Measurements from ENCODE around the gene KCNQ1OT1. TPM values are rescaled to one million over a fixed set of nuclear protein-coding genes. Genes with fewer than 3 reads are reported as not detected.
A peak's percentile ranks its signal among the peaks of the same experiment; 100 is the strongest.

Gene KCNQ1OT1
- total RNA-seq, 4 donors from 2014 or later, result 6.3 to 8.0 (median 7.7) TPM

DNA sequence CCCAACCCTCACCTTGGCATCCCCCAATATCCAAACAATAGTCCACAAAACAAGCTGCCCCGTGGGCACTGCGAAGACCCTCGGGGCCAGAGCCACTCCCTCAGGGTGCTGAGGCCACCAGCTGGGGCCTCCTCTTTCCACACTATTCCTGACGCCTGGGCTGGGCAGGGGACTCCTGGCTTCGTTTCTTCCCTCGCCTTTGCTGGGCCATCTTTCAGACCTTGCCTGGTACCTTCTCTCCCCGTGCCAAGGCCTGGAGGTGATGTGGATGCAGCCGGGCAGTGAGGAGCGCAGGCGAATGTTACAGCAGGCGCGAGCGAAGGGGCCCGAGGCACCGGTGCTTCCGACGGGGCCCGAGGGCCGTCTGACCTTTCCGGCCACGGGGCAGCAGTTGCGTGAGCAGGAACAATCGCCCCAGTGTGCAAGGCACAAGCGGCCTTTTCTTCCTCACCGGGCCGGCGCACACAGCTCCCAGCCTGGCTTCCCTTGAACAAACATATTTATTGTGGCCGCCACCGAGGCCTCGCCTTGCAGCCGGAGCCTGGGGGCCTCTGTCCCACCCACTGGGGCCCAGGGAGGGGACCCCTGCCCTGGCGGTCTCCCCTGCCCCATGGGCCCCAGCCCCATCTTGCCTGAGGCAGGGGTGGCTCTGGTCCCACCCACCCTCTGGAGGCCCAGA, 32.6 kb upstream of the KCNQ1OT1 start:
- Histone ChIP-seq H3K27ac (peak overlapping the region; percentile 65 to 88 (median 77)), H3K36me3 (no peaks in the 10 kb centered on the region), H3K27me3 (no peaks in the 10 kb centered on the region), H3K4me3 (no peak overlapping the region), H3K9me3 (no peaks in the 10 kb centered on the region), H3K4me1 (peaks cover 0 to 73% (median 39%) of the 10 kb centered on the region in 4 donors)
- no peak for DNase-seq (ENCODE audit: low spot score in 2 of 2)
- TF ChIP-seq EP300 (IDR thresholded peaks at IDR 0.05) (peak; percentile 51 to 87), POLR2A (IDR thresholded peaks at IDR 0.05) (no peak)
- 49 to 68% methylated on average over 31 to 32 of the region's 32 CpGs for WGBS, 2 donors

DNA sequence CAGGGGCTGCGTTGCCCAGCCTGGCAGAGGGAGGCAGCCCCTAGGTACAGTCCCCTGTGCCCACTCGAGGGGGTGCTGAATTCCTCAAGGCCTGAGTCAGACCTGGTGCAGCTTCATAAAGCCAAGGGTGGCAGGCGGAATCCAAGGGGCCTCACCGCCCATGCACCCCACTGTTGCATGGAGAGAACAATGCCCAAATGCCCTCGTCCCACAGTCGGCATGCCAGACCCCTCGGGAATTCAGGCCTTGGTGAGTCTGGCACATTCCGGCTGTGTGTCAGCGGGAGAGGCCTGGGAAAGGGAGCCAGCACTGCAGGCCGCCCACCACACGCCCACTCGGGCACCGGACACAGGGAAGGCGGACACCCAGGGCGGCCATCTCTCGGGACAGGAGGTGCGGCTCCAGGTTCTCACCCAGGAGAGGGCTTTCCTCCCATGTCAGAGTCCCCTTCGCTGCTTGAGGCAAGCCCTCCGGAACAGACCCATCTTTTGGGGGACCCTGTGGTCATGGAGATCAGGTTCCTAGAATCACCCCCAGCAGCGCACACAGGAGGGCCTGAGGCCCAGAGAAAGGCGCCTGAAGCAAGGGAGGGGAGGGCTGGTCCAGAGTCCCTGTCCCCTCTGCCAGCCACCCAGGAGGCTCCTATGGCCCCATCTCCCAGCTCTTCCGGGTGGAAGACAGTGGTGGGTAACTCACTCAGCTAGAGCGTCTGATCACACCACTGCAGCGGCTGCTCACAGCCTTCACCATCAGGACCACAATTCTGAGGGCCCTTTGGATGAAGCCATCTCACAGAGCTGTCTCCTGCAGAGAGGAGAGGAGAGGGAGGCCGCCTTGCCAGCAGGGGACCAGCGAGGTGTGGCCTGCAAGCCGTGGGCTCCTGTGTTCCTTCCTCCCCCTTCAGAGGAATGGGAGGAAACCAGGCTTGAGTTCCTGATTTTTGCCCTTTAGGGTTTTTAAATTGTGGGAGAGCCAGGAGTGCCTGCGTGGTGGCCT, 31.6 kb upstream of the KCNQ1OT1 start:
- Histone ChIP-seq H3K36me3 (no peaks in the 10 kb centered on the region), H3K4me1 (peaks cover 0 to 76% (median 43%) of the 10 kb centered on the region in 4 donors), H3K9me3 (no peaks in the 10 kb centered on the region), H3K4me3 (no peak overlapping the region), H3K27ac (peak overlapping the region; percentile 65 to 88 (median 77)), H3K27me3 (no peaks in the 10 kb centered on the region)
- 57 to 63% methylated on average over 15 to 27 of the region's 28 CpGs for WGBS, 2 donors
- no peak for DNase-seq (ENCODE audit: low spot score in 2 of 2)
- no peak for TF ChIP-seq POLR2A (IDR thresholded peaks at IDR 0.05)
- peak; percentile 19 to 30 for TF ChIP-seq EP300 (IDR thresholded peaks at IDR 0.05)

DNA sequence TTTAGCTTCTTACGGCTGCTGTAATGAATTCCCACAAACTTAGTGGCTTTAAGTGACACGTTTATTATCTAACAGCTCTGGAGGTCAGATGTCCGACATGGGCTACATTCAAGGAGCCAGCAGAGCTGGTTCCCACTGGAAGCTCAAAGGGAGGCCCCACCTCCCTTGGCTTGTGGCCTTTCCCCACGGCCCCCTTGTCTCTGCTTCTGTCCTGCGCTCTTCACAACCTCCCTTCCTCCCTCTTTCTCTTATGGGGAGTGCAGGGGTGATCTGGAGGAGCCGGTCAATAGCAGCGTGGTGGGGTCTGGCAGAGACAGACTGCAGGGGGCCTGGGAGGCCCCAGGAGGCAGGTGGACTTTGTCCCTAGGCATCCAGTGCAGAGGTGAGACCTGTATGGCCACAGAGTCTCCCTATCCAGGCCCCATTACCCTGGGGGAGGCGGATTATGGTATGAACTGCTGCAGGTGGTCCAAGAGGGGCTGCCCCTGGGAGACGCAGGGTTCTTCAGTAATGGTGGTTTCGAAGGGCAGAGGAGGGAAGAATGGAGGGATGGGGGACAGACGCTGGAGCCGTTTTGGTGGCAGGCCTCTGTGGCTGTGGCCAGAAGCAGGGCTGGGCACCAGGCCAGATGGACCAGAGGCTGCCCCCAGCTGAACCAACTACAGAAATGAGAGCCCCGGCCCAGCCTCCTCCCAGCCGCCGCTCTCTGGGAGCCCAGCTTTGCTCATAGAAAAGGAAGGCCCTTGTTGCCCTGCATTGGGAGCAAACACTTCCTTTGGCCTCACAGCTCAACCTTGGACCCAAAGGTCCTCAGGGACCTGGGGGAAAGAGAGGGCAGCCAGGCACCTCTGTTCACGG, 30.7 kb upstream of the KCNQ1OT1 start:
- TF ChIP-seq POLR2A (IDR thresholded peaks at IDR 0.05) (no peak), EP300 (IDR thresholded peaks at IDR 0.05) (no peak)
- TF ChIP-seq, protein P1, sequence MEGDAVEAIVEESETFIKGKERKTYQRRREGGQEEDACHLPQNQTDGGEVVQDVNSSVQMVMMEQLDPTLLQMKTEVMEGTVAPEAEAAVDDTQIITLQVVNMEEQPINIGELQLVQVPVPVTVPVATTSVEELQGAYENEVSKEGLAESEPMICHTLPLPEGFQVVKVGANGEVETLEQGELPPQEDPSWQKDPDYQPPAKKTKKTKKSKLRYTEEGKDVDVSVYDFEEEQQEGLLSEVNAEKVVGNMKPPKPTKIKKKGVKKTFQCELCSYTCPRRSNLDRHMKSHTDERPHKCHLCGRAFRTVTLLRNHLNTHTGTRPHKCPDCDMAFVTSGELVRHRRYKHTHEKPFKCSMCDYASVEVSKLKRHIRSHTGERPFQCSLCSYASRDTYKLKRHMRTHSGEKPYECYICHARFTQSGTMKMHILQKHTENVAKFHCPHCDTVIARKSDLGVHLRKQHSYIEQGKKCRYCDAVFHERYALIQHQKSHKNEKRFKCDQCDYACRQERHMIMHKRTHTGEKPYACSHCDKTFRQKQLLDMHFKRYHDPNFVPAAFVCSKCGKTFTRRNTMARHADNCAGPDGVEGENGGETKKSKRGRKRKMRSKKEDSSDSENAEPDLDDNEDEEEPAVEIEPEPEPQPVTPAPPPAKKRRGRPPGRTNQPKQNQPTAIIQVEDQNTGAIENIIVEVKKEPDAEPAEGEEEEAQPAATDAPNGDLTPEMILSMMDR (IDR thresholded peaks at IDR 0.05), result no peak
- Histone ChIP-seq H3K27me3 (no peaks in the 10 kb centered on the region), H3K9me3 (no peaks in the 10 kb centered on the region), H3K36me3 (no peaks in the 10 kb centered on the region), H3K27ac (peak overlapping the region; percentile 65 to 88 (median 77)), H3K4me1 (peaks cover 0 to 85% (median 48%) of the 10 kb centered on the region in 4 donors), H3K4me3 (no peak overlapping the region)
- no peak for DNase-seq (ENCODE audit: low spot score in 2 of 2)
- 41 to 57% methylated on average over 13 to 16 of the region's 16 CpGs for WGBS, 2 donors

DNA sequence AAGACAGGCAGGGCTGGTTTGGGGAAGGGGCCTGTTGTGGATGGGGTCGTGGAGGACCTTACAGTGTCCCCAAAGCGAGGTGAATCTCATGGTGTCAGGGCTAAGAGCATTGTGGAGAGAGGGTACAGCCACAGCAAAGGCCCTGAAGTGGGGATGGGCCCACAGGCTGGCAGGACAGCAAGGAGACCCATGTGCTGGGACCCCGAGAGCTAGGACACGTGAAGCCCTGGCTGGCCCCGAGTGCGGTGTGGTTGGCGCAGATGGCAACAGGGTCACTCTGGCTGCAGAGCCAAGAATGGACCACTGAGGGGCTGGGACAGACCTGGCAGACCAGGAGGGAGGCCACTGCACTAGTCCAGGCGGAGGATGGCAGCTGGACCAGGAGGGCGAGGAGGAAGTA, 30.0 kb upstream of the KCNQ1OT1 start:
- DNase-seq (ENCODE audit: low spot score in 2 of 2), result no peak
- Histone ChIP-seq H3K4me1 (peaks cover 0 to 92% (median 48%) of the 10 kb centered on the region in 4 donors), H3K9me3 (no peaks in the 10 kb centered on the region), H3K4me3 (no peak overlapping the region), H3K36me3 (no peaks in the 10 kb centered on the region), H3K27ac (peak overlapping the region; percentile 65 to 88 (median 77)), H3K27me3 (no peaks in the 10 kb centered on the region)
- TF ChIP-seq, protein P1 (IDR thresholded peaks at IDR 0.05), result no peak
- TF ChIP-seq EP300 (IDR thresholded peaks at IDR 0.05) (no peak), POLR2A (IDR thresholded peaks at IDR 0.05) (no peak)
- 86% methylated on average over 9 of the region's 9 CpGs for WGBS, 2 donors

DNA sequence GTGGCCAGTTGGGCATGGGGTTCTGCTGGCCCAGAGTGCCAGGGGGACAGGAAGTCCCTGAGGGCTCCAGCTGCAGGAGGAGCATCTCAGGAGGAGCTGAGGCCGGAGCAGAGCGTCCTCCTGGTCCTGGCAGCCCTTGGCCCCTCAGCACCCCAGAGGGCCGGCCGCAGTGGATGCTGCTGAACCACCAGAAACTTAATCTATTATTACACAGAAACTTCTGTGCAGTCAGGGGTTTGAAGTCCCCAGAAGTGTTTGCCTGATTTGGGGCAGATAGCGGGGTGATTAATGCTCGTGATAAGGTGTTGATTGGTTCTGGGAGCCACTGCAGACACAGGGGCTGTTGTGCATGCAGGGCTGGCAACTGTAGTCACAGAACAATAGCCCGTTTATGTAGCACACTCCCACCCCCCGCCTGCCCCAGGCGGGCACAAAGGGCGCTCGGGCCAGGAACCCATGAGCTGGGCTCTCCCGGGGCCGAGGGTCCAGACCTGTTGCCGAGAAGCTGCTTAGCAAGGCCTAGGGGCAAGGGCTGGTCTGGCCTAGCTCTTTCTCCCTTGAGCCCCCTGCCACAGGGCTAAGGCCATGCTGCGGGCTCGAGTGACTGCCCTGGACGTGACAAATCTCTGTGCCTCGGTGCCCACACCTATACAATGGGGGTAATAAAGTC, 29.0 kb upstream of the KCNQ1OT1 start:
- Histone ChIP-seq H3K36me3 (no peaks in the 10 kb centered on the region), H3K4me3 (no peak overlapping the region), H3K4me1 (peaks cover 0 to 93% (median 48%) of the 10 kb centered on the region in 4 donors), H3K27ac (peak overlapping the region; percentile 40 to 88 (median 74)), H3K9me3 (no peaks in the 10 kb centered on the region), H3K27me3 (no peaks in the 10 kb centered on the region)
- no peak for DNase-seq (ENCODE audit: low spot score in 2 of 2)
- TF ChIP-seq, protein P1 (IDR thresholded peaks at IDR 0.05), result no peak
- TF ChIP-seq EP300 (IDR thresholded peaks at IDR 0.05), result no peak
- TF ChIP-seq POLR2A (IDR thresholded peaks at IDR 0.05), result no peak
- 65% methylated on average over 14 to 18 of the region's 18 CpGs for whole genome bisulfite sequencing, 2 donors
